ENCODE measurements around the gene BAZ2B.

- TF ChIP-seq POLR2A (IDR thresholded peaks at IDR 0.05) (no peak), CTCF (IDR thresholded peaks at IDR 0.05) (no peak)
Observed at GRCh38 chr2:159653962-159654361, 37.6 kb upstream of the BAZ2B start.

Data from right lobe of liver (tissue), 4 donors.